ENCODE results near the gene RBMS1.

- TF ChIP-seq CTCF (optimal IDR thresholded peaks at IDR 0.05 in 1 of 3, IDR thresholded peaks at IDR 0.05 in 1 of 3, conservative IDR thresholded peaks at IDR 0.05 in 1 of 3; ENCODE audit: extremely low read depth in 1 of 3, insufficient read depth in 2 of 3, low read length in 3 of 3): no peak
- no peak for TF ChIP-seq EZH2 (IDR thresholded peaks at IDR 0.05; ENCODE audit: low read length)
Observed at GRCh38 chr2:160515120-160515519, 21.5 kb upstream of the RBMS1 start.

Measured in keratinocyte (primary cell).